ENCODE measurements around the gene CCPG1.

DNA sequence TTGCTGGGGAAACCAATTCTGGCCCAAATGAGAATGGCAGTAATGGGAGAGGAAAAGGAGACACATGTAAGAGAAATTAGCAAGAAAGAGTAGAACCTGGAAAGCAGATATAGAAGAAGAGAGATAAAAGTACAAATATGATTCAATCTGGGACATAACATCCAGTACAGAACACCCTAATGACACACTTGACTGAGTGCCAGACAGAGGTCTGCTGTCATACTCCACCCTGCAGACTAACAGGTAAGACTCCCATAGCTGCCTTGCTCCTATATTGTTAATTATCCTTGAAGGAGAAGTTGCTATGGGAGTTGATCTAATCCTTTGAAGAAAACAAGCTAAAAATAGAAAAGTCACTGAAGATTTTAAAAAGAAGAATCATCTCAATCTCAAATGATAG, 21.1 kb downstream of the CCPG1 start:
- no peak for TF ChIP-seq POLR2A (IDR thresholded peaks at IDR 0.05)
- TF ChIP-seq, protein P1, sequence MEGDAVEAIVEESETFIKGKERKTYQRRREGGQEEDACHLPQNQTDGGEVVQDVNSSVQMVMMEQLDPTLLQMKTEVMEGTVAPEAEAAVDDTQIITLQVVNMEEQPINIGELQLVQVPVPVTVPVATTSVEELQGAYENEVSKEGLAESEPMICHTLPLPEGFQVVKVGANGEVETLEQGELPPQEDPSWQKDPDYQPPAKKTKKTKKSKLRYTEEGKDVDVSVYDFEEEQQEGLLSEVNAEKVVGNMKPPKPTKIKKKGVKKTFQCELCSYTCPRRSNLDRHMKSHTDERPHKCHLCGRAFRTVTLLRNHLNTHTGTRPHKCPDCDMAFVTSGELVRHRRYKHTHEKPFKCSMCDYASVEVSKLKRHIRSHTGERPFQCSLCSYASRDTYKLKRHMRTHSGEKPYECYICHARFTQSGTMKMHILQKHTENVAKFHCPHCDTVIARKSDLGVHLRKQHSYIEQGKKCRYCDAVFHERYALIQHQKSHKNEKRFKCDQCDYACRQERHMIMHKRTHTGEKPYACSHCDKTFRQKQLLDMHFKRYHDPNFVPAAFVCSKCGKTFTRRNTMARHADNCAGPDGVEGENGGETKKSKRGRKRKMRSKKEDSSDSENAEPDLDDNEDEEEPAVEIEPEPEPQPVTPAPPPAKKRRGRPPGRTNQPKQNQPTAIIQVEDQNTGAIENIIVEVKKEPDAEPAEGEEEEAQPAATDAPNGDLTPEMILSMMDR (IDR thresholded peaks at IDR 0.05): no peak

Data from uterus (tissue), 2 donors.